Osteoblast (primary cell): ENCODE data around the gene ECSCR. TPM values are rescaled to one million over a fixed set of nuclear protein-coding genes. Genes with fewer than 3 reads are reported as not detected.
A peak's percentile ranks its signal among the peaks of the same experiment; 100 is the strongest.
"Not testable (repeated sequence)": the region's sequence is repeated elsewhere in the genome, so short reads cannot be mapped to it uniquely, and the experiment has no call there.

Experiments used
- DNase-seq: peaks from one replicate; pipeline ENCODE4 v3.0.0; 2011; ENCODE audit warnings: low spot score, mixed read lengths; ENCODE audit not compliant: insufficient read length; ENCODE audit errors: missing footprints
- H2AFZ ChIP-seq: 2 replicates; pipeline ENCODE4 v1.6.0; 2011; ENCODE audit warnings: mild to moderate bottlenecking, low read length
- H3K27ac ChIP-seq: 2 replicates; pipeline ENCODE4 v1.5.1; 2011; ENCODE audit warnings: mild to moderate bottlenecking, low read depth, low read length, moderate library complexity
- H3K27me3 ChIP-seq: 2 replicates; pipeline ENCODE4 v1.6.0; 2012; ENCODE audit warnings: mild to moderate bottlenecking, control low read depth, inconsistent platforms, low read length, moderate library complexity; ENCODE audit not compliant: insufficient read depth
- H3K36me3 ChIP-seq: 2 replicates; pipeline ENCODE4 v1.5.1; 2011; ENCODE audit warnings: mild to moderate bottlenecking, low read length, control low read depth, moderate library complexity; ENCODE audit not compliant: insufficient read depth
- H3K4me1 ChIP-seq: 2 replicates; pipeline ENCODE4 v1.5.1; 2011; ENCODE audit warnings: mild to moderate bottlenecking, low read length, control low read depth, moderate library complexity; ENCODE audit not compliant: insufficient read depth
- H3K4me2 ChIP-seq: 2 replicates; pipeline ENCODE4 v1.6.0; 2011; ENCODE audit warnings: mild to moderate bottlenecking, low read length; ENCODE audit not compliant: insufficient read depth
- H3K4me3 ChIP-seq: fragments of 200-600 bp; sonication (generic); 3 replicates; pipeline ENCODE4 v1.5.1; 2012; ENCODE audit warnings: mild to moderate bottlenecking, low read length, inconsistent platforms; ENCODE audit not compliant: insufficient read depth
- H3K79me2 ChIP-seq: 2 replicates; pipeline ENCODE4 v1.6.0; 2012; ENCODE audit warnings: mild to moderate bottlenecking, low read length, control low read depth, inconsistent platforms; ENCODE audit not compliant: insufficient read depth
- H3K9me3 ChIP-seq: 2 replicates; pipeline ENCODE4 v1.5.1; 2011; ENCODE audit warnings: low read depth, low read length, control low read depth
- H4K20me1 ChIP-seq: 2 replicates; pipeline ENCODE4 v1.6.0; 2012; ENCODE audit warnings: mild to moderate bottlenecking, low read length, control low read depth; ENCODE audit not compliant: insufficient read depth
- CTCF ChIP-seq: IDR thresholded peaks from 2 replicates; pipeline ENCODE4 v1.5.1; 2011; ENCODE audit warnings: mild to moderate bottlenecking, low read depth, low read length, moderate library complexity; ENCODE audit errors: extremely low read depth
- total RNA-seq: library from RNA; depleted of rRNA; stranded (reverse); fragments of >200 nt; gene quantifications from 2 replicates; pipeline ENCODE4 v1.2.3, GENCODE V29; 2012

ECSCR gene
- total RNA-seq = 0.36 TPM in 1 of 2 replicates, not detected in the other

- H3K4me2 ChIP-seq = no peak within 1 kb of the TSS
Measured at GRCh38 chr5:139462586-139463276, at the start of gene ECSCR. ECSCR (minus strand) TSS chr5:139462743; CDS start chr5:139462670, 73 bp downstream.

GRCh38 chr5:139504722-139505121 is 42.2 kb upstream of the ECSCR start:
- H2AFZ ChIP-seq, H3K27me3 ChIP-seq, H3K27ac ChIP-seq, H3K79me2 ChIP-seq, H4K20me1 ChIP-seq, H3K36me3 ChIP-seq, H3K4me2 ChIP-seq, H3K9me3 ChIP-seq, H3K4me1 ChIP-seq, H3K4me3 ChIP-seq, DNase-seq: not testable (repeated sequence)

More at GRCh38 chr5:139462586-139463276, at the start of gene ECSCR:
- H3K4me1 ChIP-seq = peaks cover 23% of the 10 kb centered on the region
- DNase-seq = no peak
- H4K20me1 ChIP-seq = no peaks in the 10 kb centered on the region
- no peaks in the 10 kb centered on the region for H3K79me2 ChIP-seq
- TF ChIP-seq CTCF = no peak
- no peaks in the 10 kb centered on the region for H3K27me3 ChIP-seq
- no peaks in the 10 kb centered on the region for H3K36me3 ChIP-seq
- peak within 1 kb of the TSS; percentile 32 for H2AFZ ChIP-seq
- H3K4me3 ChIP-seq = no peak within 1 kb of the TSS
- peak within 1 kb of the TSS; percentile 61 for H3K27ac ChIP-seq
- no peaks in the 10 kb centered on the region for H3K9me3 ChIP-seq

- not testable (repeated sequence) for H3K79me2 ChIP-seq, H3K4me1 ChIP-seq, H3K36me3 ChIP-seq, H2AFZ ChIP-seq, H3K27me3 ChIP-seq, H3K27ac ChIP-seq, H3K4me2 ChIP-seq, H3K4me3 ChIP-seq, H4K20me1 ChIP-seq, DNase-seq, H3K9me3 ChIP-seq
Measured at GRCh38 chr5:139503879-139504278, 41.3 kb upstream of the ECSCR start.

GRCh38 chr5:139503036-139503817 is 40.7 kb upstream of the ECSCR start:
- H2AFZ ChIP-seq, H3K36me3 ChIP-seq, H3K27me3 ChIP-seq, DNase-seq, H3K9me3 ChIP-seq, H3K4me2 ChIP-seq, H3K4me1 ChIP-seq, H4K20me1 ChIP-seq, H3K79me2 ChIP-seq, H3K27ac ChIP-seq, H3K4me3 ChIP-seq: not testable (repeated sequence)

GRCh38 chr5:139501381-139501780 is 38.8 kb upstream of the ECSCR start:
- H3K27ac ChIP-seq = no peak overlapping the region

More at GRCh38 chr5:139501381-139501780, 38.8 kb upstream of the ECSCR start:
- Histone ChIP-seq H4K20me1 (no peaks in the 10 kb centered on the region), H3K79me2 (no peaks in the 10 kb centered on the region), H3K4me2 (no peak overlapping the region), H3K4me3 (no peak overlapping the region), H2AFZ (no peak overlapping the region), H3K4me1 (peaks cover 2% of the 10 kb centered on the region), H3K27me3 (no peaks in the 10 kb centered on the region), H3K36me3 (no peaks in the 10 kb centered on the region), H3K9me3 (no peaks in the 10 kb centered on the region)
- no peak for DNase-seq
- TF ChIP-seq CTCF = no peak
